GM19452 (cell line): Measurements from ENCODE around the gene RALGAPA2.

Source experiments
- ATAC-seq: cut with Tn5 transposase; IDR thresholded peaks from one replicate; pipeline ENCODE4 v1.9.1; 2021; ENCODE audit not compliant: unreplicated experiment

The RALGAPA2 gene

DNA sequence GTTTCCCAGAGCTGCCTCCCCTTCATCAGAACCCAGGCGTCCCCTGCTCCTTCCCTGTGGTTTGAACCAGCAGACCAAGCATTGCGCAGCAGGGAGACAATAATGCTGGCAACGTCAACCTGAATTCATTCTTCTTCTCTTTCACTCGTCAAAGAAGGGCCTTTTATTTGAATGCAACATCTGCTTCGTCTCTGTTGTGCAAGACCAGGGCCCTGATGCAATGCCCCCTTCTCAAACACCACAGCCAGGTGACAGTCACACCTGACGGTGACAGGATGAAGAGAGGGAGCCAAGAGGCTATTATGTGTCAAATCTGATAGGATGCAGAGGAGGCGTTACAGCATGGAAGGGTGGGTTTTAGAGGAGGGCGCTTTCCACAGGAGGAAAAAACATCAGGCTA, 336.6 kb downstream of the RALGAPA2 start:
- no peak for ATAC-seq

DNA sequence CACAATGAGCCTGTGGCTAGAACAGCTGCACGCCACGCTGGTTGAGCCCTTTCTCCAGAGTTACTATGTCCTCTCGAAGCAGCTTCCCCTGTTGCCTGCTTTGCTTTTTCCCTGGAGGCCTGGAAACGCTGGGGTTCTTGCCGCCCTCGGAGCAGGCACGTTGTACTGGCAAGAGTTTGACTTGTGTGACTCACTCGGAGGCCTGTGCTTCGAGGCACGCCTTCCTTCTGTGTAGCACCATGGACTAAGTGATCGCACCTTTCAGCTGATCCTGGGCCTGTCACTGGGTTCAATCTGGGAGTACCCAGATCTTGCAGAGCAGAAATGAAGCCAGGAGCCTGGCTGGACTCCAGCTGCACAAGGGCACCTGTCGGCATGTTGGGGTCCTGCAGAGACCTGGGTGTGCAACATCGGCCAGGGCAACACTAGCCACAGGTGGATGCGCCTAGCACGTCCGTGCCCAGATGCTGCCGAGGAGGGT, 339.3 kb downstream of the RALGAPA2 start:
- no peak for ATAC-seq

DNA sequence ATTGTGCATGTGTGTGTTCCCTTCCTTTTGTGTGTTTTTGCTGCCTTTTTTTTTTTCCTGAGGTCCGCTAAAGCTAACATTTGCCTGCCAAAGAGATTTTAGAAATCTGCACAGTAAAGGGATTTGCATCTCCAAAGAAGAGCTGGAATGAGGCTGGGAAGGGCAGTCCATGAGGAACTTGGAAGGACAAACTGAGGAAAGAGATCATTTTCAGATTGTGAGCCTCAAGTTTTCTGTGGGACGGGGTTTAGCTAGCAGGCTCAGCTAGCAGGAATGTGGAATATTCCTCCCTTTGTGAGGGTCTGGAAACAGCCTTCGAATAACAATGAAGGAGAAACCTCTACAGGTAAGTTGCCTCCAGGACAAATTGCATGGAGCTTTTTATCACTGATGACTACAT, 340.8 kb downstream of the RALGAPA2 start:
- no peak for ATAC-seq

DNA sequence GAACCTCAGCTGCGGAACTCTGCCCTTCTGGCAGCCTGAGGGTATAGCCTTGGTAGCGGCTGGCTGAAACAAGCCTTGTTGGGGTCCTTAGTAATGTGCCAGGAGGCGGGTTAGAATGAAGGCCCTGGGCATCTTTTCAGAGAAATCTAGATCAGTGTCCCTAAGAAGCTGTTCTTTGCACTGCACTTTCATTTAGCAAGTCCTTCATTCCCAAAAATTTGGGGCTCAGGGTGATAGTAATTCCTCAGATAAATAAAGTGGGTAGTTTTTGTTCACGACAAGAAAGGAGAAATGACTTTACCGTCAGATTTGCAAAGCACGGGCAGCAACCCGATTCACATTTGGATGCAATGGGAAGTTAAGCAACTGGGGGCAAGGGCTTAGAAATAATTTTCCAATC, 341.4 kb downstream of the RALGAPA2 start:
- ATAC-seq, result no peak

DNA sequence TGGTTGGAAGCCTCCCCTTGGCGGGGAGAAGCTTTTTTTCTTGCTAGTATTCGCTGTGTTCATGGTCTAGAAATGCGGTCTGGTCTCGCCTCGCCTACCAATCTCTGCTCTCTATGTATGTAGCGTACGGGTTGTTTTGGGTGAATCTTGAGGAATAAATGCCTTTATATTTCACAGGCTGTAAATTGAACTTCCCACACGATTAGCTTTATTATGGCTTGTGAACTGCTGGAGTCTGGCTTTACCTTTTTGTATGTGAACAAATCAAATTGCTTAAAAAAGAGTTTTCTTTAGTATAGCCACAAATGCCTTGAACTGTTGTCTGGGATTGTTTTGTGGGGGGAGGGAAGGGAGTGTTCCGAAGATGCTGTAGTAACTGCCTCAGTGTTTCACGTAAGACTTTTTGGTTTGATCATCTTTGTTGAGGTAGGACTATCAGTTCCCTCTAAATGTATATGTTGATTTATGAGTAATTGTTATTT, 342.3 kb downstream of the RALGAPA2 start:
- no peak for ATAC-seq

DNA sequence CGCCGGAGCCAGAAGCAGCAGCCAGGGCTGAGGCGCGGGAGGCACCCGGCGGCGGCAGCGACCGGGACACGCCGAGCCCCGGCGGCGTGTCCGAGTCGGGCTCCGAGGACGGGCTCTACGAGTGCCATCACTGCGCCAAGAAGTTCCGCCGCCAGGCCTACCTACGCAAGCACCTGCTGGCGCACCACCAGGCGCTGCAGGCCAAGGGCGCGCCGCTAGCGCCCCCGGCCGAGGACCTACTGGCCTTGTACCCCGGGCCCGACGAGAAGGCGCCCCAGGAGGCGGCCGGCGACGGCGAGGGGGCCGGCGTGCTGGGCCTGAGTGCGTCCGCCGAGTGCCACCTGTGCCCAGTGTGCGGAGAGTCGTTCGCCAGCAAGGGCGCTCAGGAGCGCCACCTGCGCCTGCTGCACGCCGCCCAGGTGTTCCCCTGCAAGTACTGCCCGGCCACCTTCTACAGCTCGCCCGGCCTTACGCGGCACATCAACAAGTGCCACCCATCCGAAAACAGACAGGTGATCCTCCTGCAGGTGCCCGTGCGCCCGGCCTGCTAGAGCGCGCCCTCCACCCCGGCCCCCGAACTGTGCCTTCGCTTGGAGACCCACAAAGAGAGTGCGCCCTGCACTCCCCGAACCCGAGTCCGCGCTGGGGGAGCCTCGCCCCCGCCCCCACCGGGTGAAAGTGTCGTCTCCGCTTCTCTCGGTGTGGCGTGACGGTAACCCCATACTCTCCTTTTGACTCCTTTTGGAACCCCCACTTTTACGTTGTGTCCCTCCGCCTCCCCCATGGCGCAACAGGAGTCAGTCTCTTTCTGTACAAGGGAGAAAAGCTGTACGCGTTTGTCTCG, 343.0 kb downstream of the RALGAPA2 start:
- ATAC-seq, result no peak

DNA sequence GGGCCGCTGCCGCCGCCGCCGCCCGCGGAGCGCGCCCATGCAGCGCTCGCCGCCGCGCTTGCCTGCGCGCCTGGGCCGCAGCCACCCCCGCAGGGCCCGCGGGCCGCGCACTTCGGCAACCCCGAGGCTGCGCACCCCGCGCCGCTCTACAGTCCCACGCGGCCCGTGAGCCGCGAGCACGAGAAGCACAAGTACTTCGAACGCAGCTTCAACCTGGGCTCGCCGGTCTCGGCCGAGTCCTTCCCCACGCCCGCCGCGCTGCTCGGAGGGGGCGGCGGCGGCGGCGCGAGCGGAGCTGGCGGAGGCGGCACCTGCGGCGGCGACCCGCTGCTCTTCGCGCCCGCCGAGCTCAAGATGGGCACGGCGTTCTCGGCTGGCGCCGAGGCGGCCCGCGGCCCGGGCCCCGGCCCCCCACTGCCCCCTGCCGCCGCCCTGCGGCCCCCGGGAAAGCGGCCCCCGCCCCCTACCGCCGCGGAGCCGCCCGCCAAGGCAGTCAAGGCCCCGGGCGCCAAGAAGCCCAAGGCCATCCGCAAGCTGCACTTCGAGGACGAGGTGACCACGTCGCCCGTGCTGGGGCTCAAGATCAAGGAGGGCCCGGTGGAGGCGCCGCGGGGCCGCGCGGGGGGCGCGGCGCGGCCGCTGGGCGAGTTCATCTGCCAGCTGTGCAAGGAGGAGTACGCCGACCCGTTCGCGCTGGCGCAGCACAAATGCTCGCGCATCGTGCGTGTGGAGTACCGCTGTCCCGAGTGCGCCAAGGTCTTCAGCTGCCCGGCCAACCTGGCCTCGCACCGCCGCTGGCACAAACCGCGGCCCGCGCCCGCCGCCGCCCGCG, 343.8 kb downstream of the RALGAPA2 start:
- no peak for ATAC-seq

DNA sequence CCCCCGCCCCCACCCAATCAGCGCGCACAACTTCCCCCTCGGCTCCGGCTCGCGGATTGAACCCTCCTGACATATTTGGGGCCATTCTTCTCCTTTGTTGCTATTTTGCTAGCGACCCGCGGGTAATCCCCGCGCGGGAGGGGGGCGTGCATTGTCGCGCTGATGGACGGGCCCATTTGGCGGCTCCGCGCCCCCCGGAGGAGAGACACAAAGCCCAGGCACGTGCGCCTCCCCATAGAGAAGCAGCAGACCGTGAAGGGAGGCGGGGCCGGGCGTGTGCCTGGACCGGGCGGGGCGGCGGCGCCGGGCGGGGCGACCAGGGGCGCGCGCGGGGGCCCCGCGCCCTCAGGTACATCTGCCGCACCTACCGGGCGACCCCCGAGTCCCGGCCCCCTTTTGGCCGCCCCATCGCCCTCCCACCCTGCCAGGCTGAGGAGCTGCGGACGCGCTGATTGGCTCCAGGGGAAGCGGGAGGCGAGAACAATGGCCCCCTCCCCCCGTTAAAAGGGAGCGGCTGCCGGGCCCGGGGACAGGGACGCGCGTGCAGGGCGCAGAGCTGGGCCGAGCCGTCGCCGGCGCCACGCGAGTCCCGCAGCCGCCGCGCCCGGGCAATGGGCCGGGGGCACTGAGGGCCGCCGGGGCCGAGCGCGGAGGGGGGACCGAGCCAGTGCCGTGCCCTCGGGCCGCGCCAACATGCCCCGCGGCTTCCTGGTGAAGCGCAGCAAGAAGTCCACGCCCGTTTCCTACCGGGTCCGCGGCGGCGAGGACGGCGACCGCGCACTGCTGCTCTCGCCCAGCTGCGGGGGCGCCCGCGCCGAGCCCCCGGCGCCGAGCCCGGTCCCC, 344.6 kb downstream of the RALGAPA2 start, which contains the start of gene INSM1:
TSS of gene INSM1 (plus strand) at position 530 of the 843 bp plus-strand sequence. CDS start at position 694, 164 bp downstream.
- no peak for ATAC-seq

DNA sequence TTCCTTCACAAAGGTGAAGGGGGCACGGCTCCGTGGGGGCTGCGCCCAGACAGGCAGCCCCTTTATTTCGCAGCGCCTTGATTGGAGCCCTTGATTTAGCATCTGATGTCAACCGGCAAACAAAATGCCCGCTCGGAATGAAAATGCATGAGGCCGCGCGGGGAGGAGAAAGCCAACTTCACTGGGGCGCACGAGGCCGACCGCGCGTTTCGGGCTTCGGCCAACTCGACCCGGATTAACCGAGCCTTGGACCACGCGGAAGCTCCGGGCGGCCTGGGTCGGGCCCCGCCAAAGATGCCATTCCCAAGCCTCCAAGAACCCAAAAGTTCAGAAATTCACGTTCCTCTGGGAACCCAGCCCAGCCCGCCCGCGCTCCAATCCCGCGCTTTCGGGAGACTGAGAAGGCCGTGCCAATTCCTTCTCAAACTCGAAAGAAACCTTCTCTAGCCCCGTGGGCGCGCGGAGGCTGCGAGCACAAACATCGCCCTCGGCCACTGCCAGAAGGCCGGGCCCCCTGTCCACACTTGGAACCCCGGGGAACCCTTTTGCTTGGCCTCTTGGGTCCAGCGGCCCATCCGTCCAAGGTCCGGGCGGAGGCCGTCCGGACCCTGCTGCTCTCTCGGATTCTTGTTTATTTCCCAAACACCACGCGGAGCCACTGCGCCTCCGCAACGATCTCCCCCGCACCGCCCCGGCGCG, 345.4 kb downstream of the RALGAPA2 start:
- ATAC-seq, result no peak

DNA sequence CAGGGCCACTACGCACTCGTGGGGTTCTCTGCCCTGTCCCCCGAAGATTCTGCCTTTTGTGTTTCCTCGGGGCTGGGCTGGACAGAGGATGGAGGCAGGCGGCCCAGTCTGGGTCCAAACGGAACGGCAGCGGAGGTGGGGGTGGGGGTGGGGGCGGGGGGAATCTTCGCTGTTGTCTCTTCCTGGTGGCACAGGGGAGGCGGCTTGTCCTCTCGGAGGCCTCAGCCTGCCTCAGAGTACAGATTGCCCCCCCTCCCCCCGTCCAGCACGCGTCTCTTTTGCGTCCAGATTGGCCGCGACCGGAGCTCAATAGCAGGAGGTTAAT, 345.9 kb downstream of the RALGAPA2 start:
- no peak for ATAC-seq

DNA sequence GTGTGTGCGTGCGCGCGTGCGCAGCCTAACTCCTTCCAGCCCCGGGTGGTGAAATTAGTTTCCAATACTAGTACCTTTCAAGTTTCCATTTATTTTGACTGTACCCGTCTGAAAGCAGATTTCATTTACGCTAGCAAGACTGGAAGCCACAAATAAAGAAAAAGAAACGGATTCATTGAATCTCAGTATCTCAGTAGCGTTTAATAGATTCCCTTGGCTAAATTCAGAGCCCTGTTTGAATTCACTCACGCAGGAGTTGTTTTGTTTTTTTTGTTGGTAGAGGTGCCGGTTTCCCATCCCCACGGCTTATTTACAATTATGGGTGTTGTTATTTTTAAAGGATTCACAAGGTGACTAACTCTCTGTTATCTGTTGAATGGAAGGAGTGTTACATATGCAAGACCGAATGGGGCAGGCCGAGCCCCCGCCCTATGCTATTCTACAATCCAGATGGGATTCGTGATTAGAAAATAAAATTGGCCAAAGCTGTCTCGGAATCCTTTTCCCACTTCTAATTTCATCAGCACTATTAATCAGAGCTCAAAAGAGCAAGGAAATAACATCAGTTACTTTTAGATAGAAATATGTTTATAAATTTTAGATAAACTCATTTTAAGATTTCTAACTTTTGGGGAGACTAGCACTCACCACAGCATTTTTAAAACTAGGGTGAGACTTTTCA, 346.8 kb downstream of the RALGAPA2 start:
- ATAC-seq, result no peak

DNA sequence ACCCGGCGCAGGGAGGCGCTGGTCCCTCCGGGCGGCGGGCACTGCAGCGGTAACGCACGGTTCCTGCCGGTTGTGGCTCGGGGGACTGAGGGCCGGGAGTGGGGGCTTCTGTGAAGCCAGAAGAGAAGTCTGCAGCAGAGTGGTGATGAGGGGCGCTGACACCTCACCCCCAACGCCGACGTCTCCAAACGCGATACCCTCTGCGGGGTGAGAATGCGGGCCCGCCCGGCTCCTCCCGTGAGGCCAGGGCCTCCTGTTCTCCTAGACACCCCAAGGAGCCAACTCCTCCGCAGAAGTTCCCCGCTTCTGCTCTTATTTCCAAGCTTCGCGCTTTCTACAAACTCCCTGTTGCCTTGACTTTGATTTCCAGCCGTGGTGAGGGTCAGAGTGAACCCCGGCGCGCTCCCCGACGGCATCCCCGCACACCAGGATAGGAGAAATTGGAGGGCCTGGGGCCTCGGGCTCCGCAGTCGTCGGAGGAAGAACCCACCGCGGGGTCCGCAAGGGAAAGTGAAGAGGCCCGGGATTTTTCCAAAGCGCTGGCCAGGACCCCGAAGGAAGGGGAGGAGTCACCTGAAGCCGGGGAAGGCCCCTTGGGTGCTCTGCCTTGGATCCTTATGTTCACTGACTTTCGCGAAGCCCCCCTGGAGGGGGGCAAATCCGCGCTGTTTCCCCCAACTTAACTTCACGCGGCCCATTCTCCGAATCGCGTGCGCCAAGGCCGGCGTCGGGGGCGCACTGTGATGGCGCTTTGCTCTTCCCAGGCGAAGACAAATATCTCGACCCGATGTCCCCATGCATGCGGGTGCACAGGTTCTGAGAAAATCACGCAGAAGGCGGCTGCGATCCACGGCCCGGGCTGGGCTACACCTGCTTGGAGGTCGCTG, 347.6 kb downstream of the RALGAPA2 start:
- ATAC-seq, result no peak

DNA sequence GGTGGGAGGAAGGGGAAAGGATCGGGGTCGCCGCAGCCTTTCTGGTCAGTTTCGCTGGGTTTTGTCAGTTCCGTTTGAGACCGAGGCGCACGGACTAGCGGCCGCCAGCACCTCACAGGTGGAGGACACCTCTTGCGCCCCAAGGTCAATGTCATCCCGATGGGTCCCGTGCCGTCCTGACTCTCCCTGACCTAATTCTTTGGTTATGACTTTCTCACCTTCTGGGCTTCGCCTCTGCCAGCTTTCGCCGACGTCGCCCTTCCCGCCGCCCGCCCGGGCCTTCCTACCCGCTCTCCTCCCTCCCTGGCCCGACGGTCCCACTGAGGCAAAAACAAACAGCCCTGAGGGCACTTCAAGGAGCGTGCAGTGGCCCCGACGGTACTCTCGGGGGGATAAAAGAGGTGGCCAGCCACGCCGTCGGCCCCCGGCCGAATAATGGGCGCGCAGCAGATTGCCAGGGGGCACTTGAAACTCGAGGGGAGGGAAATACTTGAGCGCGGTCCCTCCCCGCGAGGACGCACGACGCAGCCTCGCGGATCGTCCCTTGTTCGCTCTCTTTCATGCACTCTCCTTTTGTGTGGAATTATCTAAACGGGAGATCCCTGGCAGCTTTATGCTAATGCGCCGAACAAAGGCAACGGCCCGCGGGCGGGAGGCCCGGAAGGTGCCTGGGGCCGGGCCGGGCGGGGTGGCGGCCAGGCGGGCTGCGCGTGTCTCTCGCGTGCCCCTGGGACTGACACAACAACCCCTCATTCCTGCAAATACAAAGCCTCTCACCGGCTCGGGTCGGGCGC, 348.4 kb downstream of the RALGAPA2 start:
- ATAC-seq, result no peak

DNA sequence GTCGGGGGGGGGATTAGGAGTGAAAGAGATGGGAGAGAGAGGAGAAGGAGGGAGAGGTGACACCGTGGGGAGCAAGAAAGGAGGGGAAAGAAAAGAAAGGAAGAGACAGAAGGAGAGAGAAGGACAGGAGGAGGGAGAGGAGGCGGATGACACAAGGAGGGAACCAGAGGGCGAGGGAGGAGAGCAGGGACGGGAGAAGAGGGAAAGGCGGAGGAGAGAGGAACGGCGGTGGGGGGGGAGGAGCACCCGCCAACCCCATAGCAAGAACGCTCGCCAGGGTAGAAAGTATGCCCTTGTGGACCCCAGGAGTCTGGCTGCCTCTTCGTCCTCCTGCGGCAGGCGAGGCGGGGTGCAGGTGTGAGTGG, 349.0 kb downstream of the RALGAPA2 start:
- ATAC-seq, result no peak

DNA sequence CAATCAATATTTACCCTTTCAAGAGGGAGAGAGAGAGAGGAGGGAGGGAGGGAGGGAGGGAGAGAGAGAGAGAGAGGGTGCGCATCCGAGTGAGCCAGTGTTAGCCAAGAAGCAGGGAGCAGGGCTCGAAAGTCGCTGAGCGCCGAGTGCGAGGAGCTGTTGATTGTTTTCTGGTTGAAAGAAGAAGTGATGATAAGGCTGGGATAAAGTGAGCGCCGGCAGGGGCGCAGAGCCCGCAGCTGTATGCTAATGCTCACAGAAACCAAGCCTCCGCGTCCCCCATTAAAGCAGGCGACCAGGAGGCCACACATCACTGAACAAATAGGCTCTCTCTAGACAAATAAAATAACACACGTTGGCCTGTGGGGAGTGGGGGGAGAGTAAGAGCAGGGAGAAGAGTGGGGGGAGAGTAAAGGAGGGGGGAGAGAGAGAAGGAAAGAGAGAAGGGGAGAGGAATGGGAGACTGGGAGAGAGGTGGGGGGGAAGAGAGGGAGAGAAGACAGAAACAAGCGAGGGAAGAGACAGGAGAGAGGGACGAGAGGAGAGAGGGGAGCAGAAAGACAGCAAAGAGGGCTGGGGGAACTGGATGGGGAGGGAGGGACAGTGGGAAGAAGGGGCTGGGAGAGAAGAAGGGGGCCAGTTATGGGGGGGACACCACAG, 349.5 kb downstream of the RALGAPA2 start:
- ATAC-seq, result no peak

DNA sequence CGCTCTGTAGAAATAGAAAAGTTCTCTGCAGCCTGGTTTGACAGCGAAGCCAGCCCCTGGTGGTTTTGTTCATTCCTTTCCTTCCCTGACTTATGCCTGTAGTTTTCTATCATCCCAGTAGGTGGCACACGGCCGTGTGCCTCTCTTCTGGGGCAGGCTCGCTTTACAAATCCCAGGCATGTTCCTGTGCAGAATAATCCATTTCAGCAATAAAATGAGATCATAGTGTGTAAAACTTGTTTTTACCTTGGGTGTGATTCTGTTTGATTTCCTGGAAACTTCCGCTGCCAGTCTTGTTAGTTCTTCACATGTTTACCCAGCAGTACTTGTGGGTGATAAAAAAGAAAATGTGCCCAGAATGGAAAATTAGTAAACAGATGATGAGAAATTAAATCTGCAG, 352.0 kb downstream of the RALGAPA2 start:
- no peak for ATAC-seq

DNA sequence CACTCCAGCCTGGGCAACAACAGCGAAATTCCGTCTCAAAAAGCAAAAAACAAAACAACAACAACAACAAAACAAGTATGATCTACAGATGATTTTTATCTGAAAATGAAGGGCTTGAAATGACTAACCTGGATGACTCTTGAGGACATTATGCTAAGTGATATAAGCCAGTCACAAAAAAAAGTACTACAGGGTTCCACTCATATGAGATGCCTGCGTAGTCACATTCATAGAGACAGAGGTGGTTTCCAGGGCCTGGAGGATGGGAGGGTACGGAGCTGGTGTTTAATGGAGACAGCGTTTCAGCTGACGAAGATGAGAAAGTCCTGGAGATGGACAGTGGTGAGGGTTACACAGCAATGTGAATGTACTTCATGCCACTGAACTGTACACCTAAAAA, 352.8 kb downstream of the RALGAPA2 start:
- no peak for ATAC-seq

DNA sequence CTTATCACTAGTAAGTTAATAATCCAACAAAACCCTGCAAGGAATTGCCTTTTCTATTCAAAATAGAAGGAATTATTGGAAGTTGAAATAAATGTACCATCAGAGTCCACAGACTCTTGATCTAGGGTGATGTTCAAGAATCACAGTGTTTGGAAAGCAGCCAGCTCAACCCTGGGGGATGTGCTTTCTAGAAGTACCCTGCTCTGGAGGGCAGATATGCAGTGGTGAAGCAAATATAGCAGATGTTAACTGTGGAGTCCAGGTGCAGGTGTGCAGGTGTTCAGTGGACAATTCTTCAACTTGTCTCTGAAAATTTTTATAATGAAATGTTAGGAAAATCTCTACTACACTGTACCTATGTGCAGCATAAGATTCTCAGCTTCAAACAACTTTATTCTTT, 353.6 kb downstream of the RALGAPA2 start:
- ATAC-seq, result no peak
